ENCODE results near the gene CACNG1.

The CACNG1 gene

DNA sequence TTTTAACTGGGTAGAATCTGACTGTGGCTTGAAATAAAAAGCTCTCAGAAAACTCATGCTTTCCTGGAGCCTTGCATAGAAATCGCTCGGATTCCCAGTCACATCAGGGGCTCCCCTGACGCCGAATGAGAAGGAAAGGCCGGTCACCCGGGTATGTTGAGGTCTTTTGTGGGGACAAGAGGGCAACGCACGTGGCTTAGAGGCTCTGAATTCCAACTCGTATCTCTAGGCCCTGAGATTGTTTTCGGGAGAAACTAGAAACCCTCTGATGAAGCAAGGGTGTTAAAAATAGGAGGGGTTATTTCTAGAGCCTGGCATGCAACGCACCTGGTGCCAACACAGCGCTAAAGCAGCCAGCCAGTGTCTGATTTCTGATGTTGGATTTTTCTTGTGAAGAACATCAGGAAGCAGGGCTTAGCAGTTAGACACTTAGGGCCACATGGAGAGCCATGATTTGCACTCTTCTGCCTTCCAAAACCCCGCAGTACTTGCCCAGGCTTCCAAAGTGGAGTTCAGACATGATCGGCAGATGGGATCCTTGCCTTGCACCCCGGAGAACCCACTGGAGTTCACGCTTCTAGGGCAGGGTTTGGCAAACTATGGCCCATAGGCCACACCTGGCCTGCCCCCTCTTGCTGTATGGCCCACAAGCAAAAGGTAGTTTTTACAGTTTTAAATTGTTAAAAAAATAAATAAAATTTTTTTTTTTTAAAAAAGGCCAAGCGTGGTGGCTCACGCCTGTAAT lies 12.6 kb downstream of the CACNG1 start:
- ChIA-PET CTCF (interaction anchor here (0.5 to 0.8 kb wide), 3 partner anchors 141 to 747 kb away, joined by 3 to 9 read pairs (median 4); no protein-coding TSS in a partner anchor), POLR2A (ENCODE audit: low non-redundant PET) (no interaction called here)
- TF ChIP-seq, protein P1, sequence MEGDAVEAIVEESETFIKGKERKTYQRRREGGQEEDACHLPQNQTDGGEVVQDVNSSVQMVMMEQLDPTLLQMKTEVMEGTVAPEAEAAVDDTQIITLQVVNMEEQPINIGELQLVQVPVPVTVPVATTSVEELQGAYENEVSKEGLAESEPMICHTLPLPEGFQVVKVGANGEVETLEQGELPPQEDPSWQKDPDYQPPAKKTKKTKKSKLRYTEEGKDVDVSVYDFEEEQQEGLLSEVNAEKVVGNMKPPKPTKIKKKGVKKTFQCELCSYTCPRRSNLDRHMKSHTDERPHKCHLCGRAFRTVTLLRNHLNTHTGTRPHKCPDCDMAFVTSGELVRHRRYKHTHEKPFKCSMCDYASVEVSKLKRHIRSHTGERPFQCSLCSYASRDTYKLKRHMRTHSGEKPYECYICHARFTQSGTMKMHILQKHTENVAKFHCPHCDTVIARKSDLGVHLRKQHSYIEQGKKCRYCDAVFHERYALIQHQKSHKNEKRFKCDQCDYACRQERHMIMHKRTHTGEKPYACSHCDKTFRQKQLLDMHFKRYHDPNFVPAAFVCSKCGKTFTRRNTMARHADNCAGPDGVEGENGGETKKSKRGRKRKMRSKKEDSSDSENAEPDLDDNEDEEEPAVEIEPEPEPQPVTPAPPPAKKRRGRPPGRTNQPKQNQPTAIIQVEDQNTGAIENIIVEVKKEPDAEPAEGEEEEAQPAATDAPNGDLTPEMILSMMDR (conservative IDR thresholded peaks at IDR 0.05; ENCODE audit: low read depth), result no peak
- no peak overlapping the region for H3K27ac ChIP-seq
- no peak for DNase-seq (ENCODE audit: low spot score)

DNA sequence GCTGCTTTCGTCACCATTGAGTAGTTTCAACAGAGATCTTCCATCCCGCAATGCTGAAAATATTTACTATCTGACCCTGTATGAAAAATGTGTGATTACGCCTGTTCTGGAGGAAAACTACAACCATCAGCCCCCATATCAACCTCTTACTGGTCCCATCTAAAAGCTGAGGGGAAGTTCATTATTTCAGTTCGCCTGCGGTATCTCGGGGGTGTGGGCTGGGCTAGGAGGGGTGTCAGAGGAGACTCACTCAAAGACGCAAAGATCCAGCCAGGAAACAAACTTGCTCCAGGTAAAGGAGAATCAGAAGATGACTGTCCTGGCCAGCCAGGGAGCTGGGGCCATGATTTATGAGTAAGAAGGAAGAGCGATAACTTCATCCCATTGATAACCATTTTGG lies 13.7 kb downstream of the CACNG1 start:
- TF ChIP-seq, protein P1 (conservative IDR thresholded peaks at IDR 0.05; ENCODE audit: low read depth), result no peak
- no peak overlapping the region for H3K27ac ChIP-seq
- POLR2A ChIA-PET (ENCODE audit: low non-redundant PET), result no interaction called here
- CTCF ChIA-PET, result no interaction called here
- DNase-seq (ENCODE audit: low spot score), result no peak

DNA sequence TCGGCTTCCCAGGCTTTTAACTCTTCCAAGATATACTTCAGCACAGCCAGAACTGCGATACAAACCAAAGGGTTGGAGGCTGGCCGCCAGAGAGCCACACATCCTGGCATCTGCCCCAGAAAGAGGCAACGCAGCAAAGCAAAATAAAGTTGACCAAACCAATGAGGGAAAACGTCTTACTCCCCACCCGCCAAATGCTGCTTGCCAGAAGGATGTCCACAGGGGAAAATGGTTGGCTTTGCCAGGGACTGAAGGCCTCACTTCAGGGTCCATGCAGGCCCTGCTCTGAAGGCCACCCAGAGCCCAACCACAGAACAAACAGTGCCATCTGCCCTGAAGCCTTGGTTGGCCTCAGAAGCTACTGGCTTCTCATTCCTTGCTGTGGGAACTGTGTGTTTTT lies 15.0 kb downstream of the CACNG1 start:
- TF ChIP-seq, protein P1 (conservative IDR thresholded peaks at IDR 0.05; ENCODE audit: low read depth), result no peak
- DNase-seq (ENCODE audit: low spot score), result no peak
- ChIA-PET POLR2A (ENCODE audit: low non-redundant PET) (no interaction called here), CTCF (interaction anchor here (0.6 kb wide), 1 partner anchor 17 kb away, joined by 3 read pairs; no protein-coding TSS in a partner anchor)
- no peak overlapping the region for H3K27ac ChIP-seq

DNA sequence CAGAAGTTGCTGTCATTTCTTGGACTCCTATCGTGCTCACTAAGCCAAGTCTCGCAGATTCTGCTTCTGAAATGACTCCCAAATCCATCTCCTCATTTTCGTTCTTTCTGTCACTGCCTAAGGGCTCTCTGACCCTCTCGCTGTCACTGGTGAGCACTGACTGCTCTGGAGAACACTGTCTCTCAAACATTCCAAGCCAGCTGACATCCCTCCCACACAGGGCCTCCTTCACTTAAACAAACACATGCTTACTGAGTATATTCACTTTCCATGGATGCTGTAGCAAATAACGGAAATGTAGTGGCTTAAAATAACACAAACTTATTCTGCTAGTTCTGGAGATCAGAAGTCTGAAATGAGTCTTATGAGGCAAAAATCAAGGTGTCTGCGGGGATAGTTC lies 18.8 kb downstream of the CACNG1 start:
- DNase-seq (ENCODE audit: low spot score), result no peak

DNA sequence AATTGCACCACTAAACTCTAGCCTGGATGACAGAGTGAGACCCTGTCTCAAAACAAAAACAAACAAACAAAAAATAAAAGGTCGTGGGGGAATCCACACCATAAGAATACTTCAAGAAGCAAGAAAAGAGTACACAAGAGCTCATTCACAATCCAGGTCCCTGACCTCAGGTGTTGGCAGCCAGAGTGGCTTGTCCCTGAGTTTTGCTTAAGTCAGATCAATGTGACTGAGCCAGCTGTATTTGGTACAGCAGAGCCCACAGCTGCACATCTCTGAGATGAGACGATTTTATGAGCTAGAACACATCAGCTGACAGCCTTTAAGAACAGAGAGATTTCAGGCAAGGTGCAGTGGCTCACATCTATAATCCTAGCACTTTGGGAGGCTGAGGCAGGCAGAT lies 22.4 kb downstream of the CACNG1 start:
- POLR2A ChIA-PET (ENCODE audit: low non-redundant PET), result no interaction called here
- DNase-seq (ENCODE audit: low spot score), result no peak
- CTCF ChIA-PET, result interaction anchor here (0.6 to 0.7 kb wide), 2 partner anchors 73 to 790 kb away, joined by 3 to 6 read pairs; no protein-coding TSS in a partner anchor
- H3K27ac ChIP-seq, result no peak overlapping the region
- TF ChIP-seq, protein P1 (conservative IDR thresholded peaks at IDR 0.05; ENCODE audit: low read depth), result no peak

More for the DNA sequence above, 18.8 kb downstream of the CACNG1 start:
- no peak overlapping the region for H3K27ac ChIP-seq
- TF ChIP-seq, protein P1 (conservative IDR thresholded peaks at IDR 0.05; ENCODE audit: low read depth), result no peak
- ChIA-PET CTCF (no interaction called here), POLR2A (ENCODE audit: low non-redundant PET) (no interaction called here)

DNA sequence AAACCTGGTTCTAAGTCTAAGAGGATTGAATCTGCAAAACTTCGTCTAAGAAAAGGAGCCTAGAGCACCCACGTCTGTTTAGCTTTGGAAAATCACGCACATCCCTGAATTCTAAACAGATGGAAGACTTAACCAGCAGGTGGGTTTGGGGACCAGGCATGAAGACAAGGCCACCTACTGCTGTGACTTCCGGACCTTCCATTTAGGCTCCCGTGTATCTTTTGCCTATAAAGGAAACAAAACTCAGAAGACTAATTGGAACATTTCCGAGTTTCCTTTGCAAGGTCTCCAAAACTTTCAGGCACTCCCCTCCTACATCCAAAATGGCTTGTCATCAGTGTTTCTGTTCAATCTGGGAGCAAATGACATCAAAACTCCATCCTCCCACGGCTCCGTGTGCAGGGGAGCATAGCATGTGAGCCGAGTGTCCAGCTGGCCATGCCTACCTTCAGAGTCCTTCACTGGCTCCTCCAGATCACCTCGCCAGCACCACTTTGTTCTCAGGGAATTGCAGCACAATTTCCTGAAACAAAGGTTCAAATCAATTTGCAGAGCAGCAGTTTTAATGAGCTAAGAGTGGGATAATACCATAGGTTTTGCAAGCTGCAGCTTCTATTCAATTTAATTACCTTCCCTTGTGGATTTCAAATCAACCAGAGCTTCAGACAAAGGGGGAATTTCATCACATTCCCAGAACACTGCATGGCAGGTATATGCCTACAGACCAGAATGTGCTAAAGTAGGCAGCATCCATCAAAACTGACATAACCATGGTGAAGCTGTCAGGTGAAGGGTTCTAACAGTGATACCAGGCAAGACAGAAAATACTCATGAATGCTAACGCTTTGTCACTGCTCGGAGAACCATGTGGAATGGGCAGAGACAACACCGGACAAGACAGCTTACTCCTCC lies 23.5 kb downstream of the CACNG1 start:
- POLR2A ChIA-PET (ENCODE audit: low non-redundant PET), result no interaction called here
- CTCF ChIA-PET, result interaction anchor here (0.6 to 0.7 kb wide), 2 partner anchors 332 to 417 kb away, joined by 3 read pairs; no protein-coding TSS in a partner anchor
- H3K27ac ChIP-seq, result no peak overlapping the region
- no peak for DNase-seq (ENCODE audit: low spot score)
- TF ChIP-seq, protein P1 (conservative IDR thresholded peaks at IDR 0.05; ENCODE audit: low read depth), result no peak

Measured in RWPE1 (cell line).